Aorta (tissue), 5 donors: Measurements from ENCODE around the gene CFAP45. TPM values are rescaled to one million over a fixed set of nuclear protein-coding genes. Genes with fewer than 3 reads are reported as not detected.

Experiments used
- ATAC-seq: fragments of 200-7000 bp; cut with Tn5 transposase; one replicate; pipeline ENCODE4 v1.9.1; 2022; ENCODE audit warnings: moderate library complexity; ENCODE audit not compliant: low FRiP score
- DNase-seq, 2 donors: peaks; one replicate each; pipeline ENCODE4 v3.0.0-alpha.2; 2020
- H3K27ac ChIP-seq, 2 donors: one replicate each; pipeline ENCODE4 v1.5.1; 2013; ENCODE audit warnings: low read length in 2 of 2, mild to moderate bottlenecking in 2 of 2, moderate library complexity in 2 of 2, control low read depth in 1 of 2, inconsistent platforms in 1 of 2, low read depth in 1 of 2
- H3K27me3 ChIP-seq, 2 donors: one replicate each; pipeline ENCODE4 v1.6.1; 2013; ENCODE audit warnings: control low read depth in 1 of 2, low read length in 1 of 2, mild to moderate bottlenecking in 1 of 2, moderate library complexity in 1 of 2; ENCODE audit not compliant: insufficient read depth in 2 of 2, control insufficient read depth in 1 of 2
- H3K36me3 ChIP-seq, 2 donors: one replicate each; pipeline ENCODE4 v1.6.1; 2013; ENCODE audit warnings: control low read depth in 1 of 2, low read length in 1 of 2, mild to moderate bottlenecking in 1 of 2; ENCODE audit not compliant: insufficient read depth in 2 of 2, control insufficient read depth in 1 of 2
- H3K4me1 ChIP-seq, 2 donors: one replicate each; pipeline ENCODE4 v1.6.1; 2013; ENCODE audit warnings: low read length in 2 of 2, control low read depth in 1 of 2, mild to moderate bottlenecking in 1 of 2, moderate library complexity in 1 of 2; ENCODE audit not compliant: insufficient read depth in 2 of 2, control insufficient read depth in 1 of 2
- H3K4me3 ChIP-seq, 2 donors: one replicate each; pipeline ENCODE4 v1.5.1; 2013; ENCODE audit warnings: low read length in 2 of 2, control low read depth in 1 of 2, mild to moderate bottlenecking in 1 of 2
- H3K9me3 ChIP-seq: one replicate; pipeline ENCODE4 v1.6.1; 2013; ENCODE audit warnings: mild to moderate bottlenecking, low read length; ENCODE audit not compliant: control insufficient read depth
- WGBS, 2 donors: extraction: QIAGEN DNeasy Blood & Tissue Kit; methylation state at CpG; one replicate each; pipeline ENCODE4 v1.1.7; 2013; 5-methylcytosine and 5-hydroxymethylcytosine counted together
- intact Hi-C, 2 donors: fragments of 100-400 bp; cut with DNase I; formaldehyde crosslinking; loops; one replicate each; pipeline versions ENCODE4 v1.14.2 to v1.15.0; 2022
- polyA plus RNA-seq, 2 donors: library from polyadenylated mRNA; stranded (reverse); fragments of 200-250 nt; gene quantifications; one replicate each; pipeline ENCODE4 v1.2.3, GENCODE V29; 2013
- total RNA-seq, 2 donors: library from RNA; stranded (reverse); fragmentation: NEBNext Ultra II Directional; extraction: Animal tissue kit (Norgen Biotek cat#: 25700); gene quantifications; one replicate each; pipeline ENCODE4 v1.2.1, GENCODE V29; 2021
- donor health status: healthy with polysubstance abuse.
- donor health status: Bipolar disorder and iron deficiency.
- donor health status: DM: no; HTN: no; CAD: no.
- donor health status: DM: no; HTN: no; CAD: no.
- donor health status: DM: yes; HTN: yes; CAD: no.

CFAP45 gene
- total and polyA plus RNA-seq, 4 donors, result 2.5 to 2.7 (median 2.7) TPM; not detected in 1

DNA sequence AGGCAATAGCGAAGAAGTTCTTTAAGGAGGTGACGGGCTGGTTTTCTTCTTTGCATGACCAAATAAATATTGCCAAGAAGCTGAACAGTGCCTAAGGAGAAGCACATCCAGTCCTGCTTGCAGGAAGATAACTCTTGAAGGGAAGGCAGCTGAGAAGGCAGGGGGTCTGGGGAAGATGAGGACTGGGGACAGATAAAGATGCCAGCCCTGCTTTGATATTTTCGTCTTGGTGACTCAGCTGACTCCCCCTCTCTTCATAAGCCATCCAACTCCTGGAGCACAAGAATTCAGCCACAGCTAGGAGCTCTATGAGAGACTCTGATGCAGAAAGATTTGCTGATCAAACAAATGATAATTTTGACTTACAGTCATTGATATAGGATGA is 3.4 kb downstream of the CFAP45 start:
- Histone ChIP-seq H3K9me3 (no peaks in the 10 kb centered on the region), H3K4me1 (peaks cover 0 to 5% of the 10 kb centered on the region in 2 donors), H3K4me3 (no peak overlapping the region), H3K27me3 (no peaks in the 10 kb centered on the region), H3K36me3 (no peaks in the 10 kb centered on the region), H3K27ac (no peak overlapping the region)
- DNase-seq (no peak), ATAC-seq (no peak)
- WGBS, 2 donors, result 55 to 56% methylated on average over 3 of the region's 3 CpGs
- intact Hi-C loops, result loop anchor here (5.0 kb wide), 2 partner anchors 36 to 114 kb away; partner anchors contain the start of gene DUSP23 (in 1 of the 2)

- Histone ChIP-seq H3K4me1 (peaks cover 0 to 4% of the 10 kb centered on the region in 2 donors), H3K4me3 (no peak overlapping the region), H3K9me3 (no peaks in the 10 kb centered on the region), H3K27me3 (no peaks in the 10 kb centered on the region), H3K36me3 (no peaks in the 10 kb centered on the region), H3K27ac (no peak overlapping the region)
- 76 to 78% methylated on average over 6 of the region's 6 CpGs for WGBS, 2 donors
- intact Hi-C loops, result loop anchor here (5.0 kb wide), 2 partner anchors 36 to 114 kb away; partner anchors contain the start of gene DUSP23 (in 1 of the 2)
- ATAC-seq (no peak), DNase-seq (no peak)
These were observed 4.0 kb downstream of the CFAP45 start for GRCh38 chr1:159895836-159896545.

GRCh38 chr1:159895286-159895685 is 4.7 kb downstream of the CFAP45 start:
- intact Hi-C loops, result loop anchor here (5.0 kb wide), 2 partner anchors 37 to 113 kb away; partner anchors contain the start of gene DUSP23 (in 1 of the 2)
- DNase-seq (no peak), ATAC-seq (no peak)
- no peak overlapping the region for H3K4me3 ChIP-seq
- no peaks in the 10 kb centered on the region for H3K4me1 ChIP-seq
- WGBS, 2 donors, result 76 to 83% methylated on average over 3 of the region's 3 CpGs
- H3K27ac ChIP-seq, result no peak overlapping the region
- no peaks in the 10 kb centered on the region for H3K27me3 ChIP-seq
- H3K9me3 ChIP-seq, result no peaks in the 10 kb centered on the region
- H3K36me3 ChIP-seq, result no peaks in the 10 kb centered on the region

- Histone ChIP-seq H3K4me3 (no peak overlapping the region), H3K27ac (no peak overlapping the region), H3K36me3 (no peaks in the 10 kb centered on the region), H3K27me3 (no peaks in the 10 kb centered on the region), H3K9me3 (no peaks in the 10 kb centered on the region), H3K4me1 (no peaks in the 10 kb centered on the region)
- DNase-seq (no peak), ATAC-seq (no peak)
- intact Hi-C loops, result loop anchor here in 1 of 2 donors (5.0 kb wide), 1 partner anchor 111 kb away; the partner anchor contains the start of gene DUSP23
- 92% methylated on average over 5 of the region's 5 CpGs for WGBS, 2 donors
These were observed 7.0 kb downstream of the CFAP45 start for GRCh38 chr1:159892944-159893343.

GRCh38 chr1:159891275-159892157 is 8.4 kb downstream of the CFAP45 start:
- peak; percentile 91 to 94 for DNase-seq
- Histone ChIP-seq H3K27ac (no peak overlapping the region), H3K9me3 (no peaks in the 10 kb centered on the region), H3K36me3 (no peaks in the 10 kb centered on the region), H3K4me3 (no peak overlapping the region), H3K27me3 (no peaks in the 10 kb centered on the region), H3K4me1 (no peaks in the 10 kb centered on the region)
- ATAC-seq, result peak; percentile 92
- WGBS, 2 donors, result 43 to 44% methylated on average over 7 of the region's 7 CpGs
- intact Hi-C loops, result loop anchor here (1.0 to 5.0 kb wide), 4 partner anchors 37 to 109 kb away; partner anchors contain the start of gene DUSP23 (in 1 of the 2)

DNA sequence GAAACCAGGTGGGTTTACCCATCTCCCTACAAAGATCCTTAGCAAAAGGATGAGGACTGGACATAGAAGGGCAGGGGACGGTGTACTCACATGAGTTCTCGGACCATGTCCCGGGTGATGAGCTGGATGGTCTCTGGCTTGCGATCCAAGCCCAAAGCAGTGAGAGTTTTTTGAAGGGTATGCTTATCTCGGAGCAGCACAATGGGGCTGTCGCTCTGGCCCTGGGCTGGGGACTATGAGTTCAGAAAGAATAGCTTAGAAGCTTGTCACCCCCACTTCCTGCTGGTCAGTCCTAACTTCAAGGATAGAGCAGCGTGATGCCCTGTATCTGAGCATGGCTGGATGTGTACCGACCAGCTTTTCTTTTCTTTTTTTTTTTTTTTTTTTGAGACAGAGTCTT is 9.6 kb downstream of the CFAP45 start:
- ATAC-seq (no peak), DNase-seq (no peak)
- Histone ChIP-seq H3K4me1 (no peaks in the 10 kb centered on the region), H3K9me3 (no peaks in the 10 kb centered on the region), H3K4me3 (no peak overlapping the region), H3K36me3 (no peaks in the 10 kb centered on the region), H3K27me3 (no peaks in the 10 kb centered on the region), H3K27ac (no peak overlapping the region)
- WGBS, 2 donors, result 76 to 78% methylated on average over 8 of the region's 8 CpGs
- intact Hi-C loops, result loop anchor here (2.0 to 5.0 kb wide), 3 partner anchors 36 to 108 kb away; partner anchors contain the start of gene DUSP23 (in 1 of the 2)

GRCh38 chr1:159889821-159890252 is 10.1 kb downstream of the CFAP45 start:
- no peak overlapping the region for H3K4me3 ChIP-seq
- 0 to 9% methylated on average over 2 of the region's 2 CpGs for WGBS, 2 donors
- DNase-seq, result peak in 1 of 2 donors; percentile 62

DNA sequence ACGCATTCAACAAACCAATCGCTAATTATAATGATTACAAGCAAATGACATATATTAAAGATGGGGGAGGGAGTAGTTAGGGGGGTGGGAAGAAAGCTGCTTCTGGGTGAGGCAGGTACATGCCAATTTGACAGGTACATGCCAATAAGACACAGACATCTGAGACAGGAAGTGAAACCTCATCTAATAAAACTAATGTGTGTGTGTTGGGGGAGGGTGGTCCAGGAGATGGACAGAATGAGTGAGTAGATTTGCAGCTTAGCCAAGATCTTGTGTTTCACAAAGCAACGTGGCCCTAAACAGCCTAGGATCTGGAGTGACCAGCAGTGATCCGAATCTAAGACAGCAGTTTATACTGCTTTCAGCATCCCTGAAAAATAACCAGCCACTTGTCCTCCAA is 10.8 kb downstream of the CFAP45 start:
- Histone ChIP-seq H3K36me3 (no peaks in the 10 kb centered on the region), H3K4me1 (no peaks in the 10 kb centered on the region), H3K27me3 (no peaks in the 10 kb centered on the region), H3K27ac (no peak overlapping the region), H3K9me3 (no peaks in the 10 kb centered on the region), H3K4me3 (no peak overlapping the region)
- WGBS, 2 donors, result 95 to 96% methylated on average over 4 of the region's 4 CpGs
- intact Hi-C loops, result no loop called here
- DNase-seq (no peak), ATAC-seq (no peak)

More at GRCh38 chr1:159889821-159890252, 10.1 kb downstream of the CFAP45 start:
- ATAC-seq, result peak; percentile 89
- H3K9me3 ChIP-seq, result no peaks in the 10 kb centered on the region
- no peak overlapping the region for H3K27ac ChIP-seq
- intact Hi-C loops, result loop anchor here (2.0 to 5.0 kb wide), 3 partner anchors 35 to 108 kb away; partner anchors contain the start of gene DUSP23 (in 1 of the 2)
- no peaks in the 10 kb centered on the region for H3K36me3 ChIP-seq
- H3K4me1 ChIP-seq, result no peaks in the 10 kb centered on the region
- H3K27me3 ChIP-seq, result no peaks in the 10 kb centered on the region
